ENCODE data around the gene HNRNPA2B1.

The HNRNPA2B1 gene

DNA sequence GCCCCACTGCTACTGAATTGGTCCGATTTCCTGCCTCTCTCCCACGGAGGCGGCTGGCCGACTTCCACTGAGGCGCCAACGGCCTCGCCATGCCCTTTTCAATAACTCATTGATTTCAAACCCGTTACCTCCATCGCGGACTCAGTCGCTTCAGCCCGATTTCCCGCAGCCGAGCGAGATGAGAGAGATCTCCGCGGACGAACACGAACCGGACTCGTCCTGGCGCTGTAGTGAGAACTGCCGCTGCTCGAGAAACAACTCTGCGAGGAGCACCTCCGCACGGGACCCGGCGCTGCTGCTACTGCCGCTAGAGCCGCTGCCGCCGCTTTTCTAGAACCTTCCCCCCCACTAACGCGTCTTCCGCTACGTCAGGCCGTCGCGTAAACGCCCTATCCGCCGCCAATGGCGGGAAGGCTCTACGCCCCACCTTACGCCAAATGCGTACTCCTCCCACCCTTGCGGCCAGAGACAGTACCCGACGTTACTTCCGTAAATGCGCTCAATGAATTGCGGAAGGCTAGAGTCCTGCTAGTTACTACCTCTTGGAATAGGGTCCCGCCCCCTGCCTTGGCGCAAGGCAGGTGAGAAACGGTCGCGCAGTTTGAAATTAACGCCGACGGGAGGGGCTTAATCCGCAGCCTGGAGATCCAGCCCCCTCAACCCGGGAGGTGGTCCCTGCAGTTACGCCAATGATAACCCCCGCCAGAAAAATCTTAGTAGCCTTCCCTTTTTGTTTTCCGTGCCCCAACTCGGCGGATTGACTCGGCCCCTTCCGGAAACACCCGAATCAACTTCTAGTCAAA lies at the start of gene HNRNPA2B1:
Gene HNRNPA2B1, minus strand, starts transcription at position 303 of the 803 bp plus-strand sequence. Its CDS starts 169 bp downstream, at position 134.
- DNase-seq (ENCODE audit: low read depth in 2 of 2) = peak; percentile 93

DNA sequence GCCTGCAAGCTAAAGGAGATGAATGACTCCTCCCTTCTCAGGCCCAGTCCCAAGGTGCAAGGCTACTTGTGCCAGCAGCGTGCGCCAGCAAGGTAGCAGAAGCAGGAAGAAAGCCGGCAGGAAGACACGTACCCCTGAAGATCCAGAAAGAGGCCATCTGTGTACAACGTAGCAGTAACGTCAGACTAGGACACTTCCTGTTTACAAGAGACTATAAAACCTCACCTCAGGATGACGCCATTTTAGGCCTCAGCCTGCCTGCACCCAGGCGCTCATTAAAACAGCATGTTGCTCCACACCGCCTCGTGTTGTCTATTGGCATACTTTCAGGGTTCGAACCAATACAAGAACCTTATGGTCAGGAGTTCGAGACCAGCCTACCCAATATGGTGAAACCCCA lies 49.7 kb upstream of the HNRNPA2B1 start:
- no peak for DNase-seq (ENCODE audit: low read depth in 2 of 2)

GRCh38 chr7:26245150-26245549 lies 44.6 kb upstream of the HNRNPA2B1 start:
- no peak for DNase-seq (ENCODE audit: low read depth in 2 of 2)

DNA sequence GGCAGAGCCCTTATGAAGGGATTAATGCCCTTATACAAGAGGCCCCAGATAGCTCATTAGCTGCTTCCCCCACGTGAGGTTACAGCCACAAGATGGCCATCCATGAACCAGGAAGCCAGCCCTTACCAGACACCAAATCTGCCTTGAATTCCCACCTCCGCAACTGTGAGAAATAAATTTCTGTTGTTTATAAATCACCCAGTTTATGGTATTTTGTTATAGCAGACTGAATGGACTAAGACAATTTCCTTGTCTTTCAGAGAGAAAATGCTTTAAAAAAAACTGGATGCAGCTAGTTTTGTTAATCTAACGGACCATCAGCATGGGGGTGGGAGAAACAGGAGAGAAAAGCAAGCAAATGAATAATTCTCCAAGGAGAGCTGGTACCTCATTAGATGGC lies 37.5 kb upstream of the HNRNPA2B1 start:
- DNase-seq (ENCODE audit: low read depth in 2 of 2) = no peak

GRCh38 chr7:26237035-26237807 lies 36.7 kb upstream of the HNRNPA2B1 start:
- DNase-seq (ENCODE audit: low read depth in 2 of 2) = no peak

GRCh38 chr7:26233902-26234511 lies 33.5 kb upstream of the HNRNPA2B1 start:
- DNase-seq (ENCODE audit: low read depth in 2 of 2) = no peak

DNA sequence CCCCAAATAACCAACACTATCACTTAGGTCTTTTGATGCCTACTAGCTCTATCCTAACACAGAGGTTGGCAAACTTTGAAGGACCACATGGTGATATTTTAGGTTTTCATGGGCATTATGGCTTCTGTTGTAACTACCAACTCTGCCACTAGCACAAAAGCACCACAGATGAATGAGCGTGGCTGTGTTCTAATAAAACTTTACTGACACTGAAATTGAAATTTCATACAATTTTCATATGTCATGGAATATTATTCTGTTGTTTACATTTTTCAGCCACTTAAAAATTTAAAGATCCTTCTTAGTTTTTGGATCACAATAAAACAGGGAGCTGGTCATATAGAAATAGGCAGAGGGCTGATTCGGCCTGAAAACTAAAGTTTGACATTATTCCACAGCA lies 27.4 kb upstream of the HNRNPA2B1 start:
- no peak for DNase-seq (ENCODE audit: low read depth in 2 of 2)

DNA sequence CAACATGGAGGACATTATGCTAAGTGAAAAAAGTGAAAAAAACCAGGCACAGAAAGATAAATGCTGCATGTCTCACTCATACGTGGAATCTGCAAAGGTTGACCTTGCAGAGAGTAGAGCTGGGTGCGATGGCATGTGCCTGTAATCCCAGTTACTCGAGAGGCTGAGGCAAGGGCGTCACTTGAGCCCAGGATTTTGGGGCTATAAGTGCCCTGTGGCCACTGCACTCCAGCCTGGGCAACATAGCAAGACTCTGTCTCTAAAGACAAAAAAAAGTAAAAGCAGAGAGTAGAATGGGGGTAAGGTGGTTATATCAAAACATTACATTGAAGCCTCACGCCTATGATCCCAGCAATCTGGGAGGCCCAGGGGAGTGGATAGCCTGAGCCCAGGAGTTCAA lies 23.8 kb upstream of the HNRNPA2B1 start:
- DNase-seq (ENCODE audit: low read depth in 2 of 2) = no peak

DNA sequence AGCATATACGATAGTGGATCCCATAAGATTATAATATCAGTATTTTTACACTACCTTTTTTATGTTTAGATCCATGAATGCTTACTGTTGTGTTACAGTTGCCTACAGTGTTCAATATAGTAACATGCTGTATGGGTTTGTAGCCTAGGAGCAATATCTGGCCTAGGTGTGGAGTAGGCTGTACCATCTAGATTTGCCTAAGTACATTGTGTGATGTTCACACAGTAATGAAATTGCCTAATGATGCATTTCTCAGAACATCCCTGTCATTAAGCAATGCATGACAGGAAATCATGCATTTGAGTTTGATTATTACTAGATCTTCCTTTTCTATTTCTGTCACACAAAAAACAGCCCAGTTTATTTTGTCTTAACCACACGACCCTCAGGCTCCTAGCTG lies 15.5 kb upstream of the HNRNPA2B1 start:
- DNase-seq (ENCODE audit: low read depth in 2 of 2) = no peak

- no peak for DNase-seq (ENCODE audit: low read depth in 2 of 2)
Observed at GRCh38 chr7:26213807-26214515, 13.4 kb upstream of the HNRNPA2B1 start.

DNA sequence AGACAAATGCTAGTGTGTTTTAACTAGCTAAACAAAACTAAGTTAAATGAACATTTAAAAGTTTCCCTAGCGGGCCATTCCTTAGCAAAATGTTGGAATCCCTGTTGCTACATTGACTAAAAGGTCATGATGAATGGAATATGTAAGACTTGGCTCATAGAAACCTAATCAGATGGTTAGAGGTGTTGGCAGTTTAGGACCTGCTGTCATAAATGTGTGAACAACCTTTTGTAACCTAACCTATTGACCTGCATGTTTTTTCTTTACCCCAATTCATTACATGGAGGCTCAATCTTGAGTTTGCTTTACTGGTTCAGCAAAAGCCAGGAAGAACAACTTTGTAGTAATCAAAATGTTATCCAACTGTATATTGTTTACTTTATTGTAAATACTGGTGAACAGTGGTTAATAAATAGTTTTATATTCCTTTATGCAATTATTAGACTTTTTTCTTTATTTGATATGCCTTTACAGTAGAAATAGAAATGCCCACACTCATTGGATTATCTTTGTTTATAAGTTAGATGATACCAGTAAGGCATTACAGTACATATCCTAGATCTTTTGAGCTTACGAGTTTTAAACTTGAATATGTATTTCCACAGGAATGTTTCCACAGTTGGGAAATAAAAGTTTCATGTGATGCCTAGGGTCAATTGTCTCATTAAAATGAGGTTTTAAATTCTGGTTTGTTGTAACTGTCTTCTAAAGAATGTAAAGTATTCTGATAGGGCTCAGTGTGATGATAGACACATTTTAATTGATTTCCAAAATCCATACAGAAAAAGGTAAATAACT lies 12.6 kb upstream of the HNRNPA2B1 start:
- DNase-seq (ENCODE audit: low read depth in 2 of 2) = no peak

GRCh38 chr7:26208040-26208439 lies 7.5 kb upstream of the HNRNPA2B1 start:
- DNase-seq (ENCODE audit: low read depth in 2 of 2) = no peak

DNA sequence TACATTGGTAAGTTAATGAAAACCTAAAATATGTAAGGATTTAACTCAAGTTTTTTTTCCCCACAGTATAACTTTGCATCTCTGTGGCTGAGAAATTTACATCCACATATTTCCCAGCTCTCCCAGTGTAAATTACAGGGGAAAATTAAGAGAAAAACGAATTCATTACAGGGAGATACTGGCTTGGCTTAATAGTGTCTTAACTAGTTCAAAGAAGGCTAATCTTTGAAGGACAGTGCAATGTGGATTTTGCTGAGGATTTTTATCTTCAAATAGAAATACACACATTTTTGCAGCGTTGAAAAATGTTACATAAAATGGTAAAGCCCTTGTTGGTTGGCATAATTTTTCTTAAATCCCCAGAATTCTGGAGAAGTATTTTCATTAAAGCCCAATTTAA lies 2.5 kb upstream of the HNRNPA2B1 start:
- no peak for DNase-seq (ENCODE audit: low read depth in 2 of 2)

DNA sequence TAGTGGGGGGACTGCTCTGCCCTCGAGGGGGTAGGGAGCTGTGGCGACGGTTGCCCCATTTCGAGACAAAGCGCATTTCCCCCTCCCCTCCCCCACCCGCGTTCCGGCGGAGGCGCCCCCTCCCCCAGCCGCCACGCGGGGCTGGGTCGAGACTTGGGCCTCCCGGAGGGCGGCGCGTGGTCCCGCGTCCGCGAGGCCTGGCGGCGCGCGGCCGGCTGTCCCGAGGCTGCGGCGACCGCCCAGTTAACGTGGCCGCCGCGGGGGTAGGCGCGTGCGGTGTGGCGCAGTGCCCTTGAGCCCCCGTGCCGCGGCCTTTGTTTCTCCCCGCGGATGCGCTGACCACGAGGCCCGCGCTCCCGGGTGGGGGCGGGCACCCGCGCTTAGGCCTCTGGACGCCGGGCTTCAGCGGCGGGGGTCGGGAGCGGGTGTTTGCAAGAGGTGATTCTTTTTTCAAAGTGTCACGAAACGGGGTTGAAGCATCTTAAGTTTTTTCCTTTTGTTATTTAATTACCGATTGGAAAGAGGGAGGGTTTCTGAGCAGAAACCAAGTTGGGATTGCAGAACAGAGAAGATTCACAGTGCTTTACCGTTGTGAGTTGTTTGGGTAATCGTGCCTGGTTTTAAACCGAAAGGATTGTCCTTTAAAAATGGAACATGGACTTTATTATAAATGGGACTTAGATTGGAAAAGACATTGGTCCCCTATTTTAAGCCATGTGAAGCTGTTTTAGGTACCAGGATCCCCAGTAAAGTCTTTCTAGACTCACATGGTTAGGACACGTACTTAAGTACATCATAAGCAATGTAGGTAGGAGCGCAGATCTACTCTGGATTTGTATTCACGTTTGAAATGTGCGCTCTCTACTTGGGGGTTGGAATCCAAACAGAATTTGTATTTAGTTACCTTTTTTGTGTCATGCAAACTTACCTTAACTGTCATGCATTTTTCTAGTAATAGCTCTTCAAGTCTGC lies 1.8 kb upstream of the HNRNPA2B1 start:
- DNase-seq (ENCODE audit: low read depth in 2 of 2) = peak in 1 of 2 donors; percentile 22

DNA sequence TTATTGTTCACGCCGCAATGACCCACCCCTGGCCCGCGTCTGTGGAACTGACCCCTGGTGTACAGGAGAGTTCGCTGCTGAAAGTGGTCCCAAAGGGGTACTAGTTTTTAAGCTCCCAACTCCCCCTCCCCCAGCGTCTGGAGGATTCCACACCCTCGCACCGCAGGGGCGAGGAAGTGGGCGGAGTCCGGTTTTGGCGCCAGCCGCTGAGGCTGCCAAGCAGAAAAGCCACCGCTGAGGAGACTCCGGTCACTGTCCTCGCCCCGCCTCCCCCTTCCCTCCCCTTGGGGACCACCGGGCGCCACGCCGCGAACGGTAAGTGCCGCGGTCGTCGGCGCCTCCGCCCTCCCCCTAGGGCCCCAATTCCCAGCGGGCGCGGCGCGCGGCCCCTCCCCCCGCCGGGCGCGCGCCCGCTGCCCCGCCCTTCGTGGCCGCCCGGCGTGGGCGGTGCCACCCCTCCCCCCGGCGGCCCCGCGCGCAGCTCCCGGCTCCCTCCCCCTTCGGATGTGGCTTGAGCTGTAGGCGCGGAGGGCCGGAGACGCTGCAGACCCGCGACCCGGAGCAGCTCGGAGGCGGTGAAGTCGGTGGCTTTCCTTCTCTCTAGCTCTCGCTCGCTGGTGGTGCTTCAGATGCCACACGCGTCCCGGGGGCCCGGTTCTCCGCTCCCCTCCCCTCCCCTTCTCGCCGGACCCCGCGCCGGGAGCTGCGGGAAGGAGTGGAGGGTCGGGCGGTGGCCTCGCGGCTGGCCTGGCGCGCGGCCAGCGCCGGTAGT lies 887 bp upstream of the HNRNPA2B1 start, which contains the start of gene CBX3:
Gene CBX3, plus strand, starts transcription at position 499 of the 772 bp plus-strand sequence. CDS start 1,254 bp downstream, outside the sequence.
- DNase-seq (ENCODE audit: low read depth in 2 of 2) = peak; percentile 91 to 94

- DNase-seq (ENCODE audit: low read depth in 2 of 2) = peak; percentile 59 to 62
Observed at GRCh38 chr7:26200038-26200443, 505 bp downstream of the HNRNPA2B1 start.

GRCh38 chr7:26199301-26200037 lies 1.1 kb downstream of the HNRNPA2B1 start:
- peak; percentile 28 to 34 for DNase-seq (ENCODE audit: low read depth in 2 of 2)

GRCh38 chr7:26198781-26199169 lies 1.8 kb downstream of the HNRNPA2B1 start:
- no peak for DNase-seq (ENCODE audit: low read depth in 2 of 2)

All from stimulated activated CD8-positive, alpha-beta memory T cell treated with anti-CD3 and anti-CD28 coated beads, Interleukin-15, amount 100 ng/mL, for 48 hours (primary cell).